Gastroesophageal sphincter (tissue), 3 donors: ENCODE measurements around the gene MIDN.

ENCODE experiments used
- EP300 ChIP-seq: sonication (generic); formaldehyde crosslinking; IDR thresholded peaks from one replicate; pipeline ENCODE4 v1.6.1; 2017; ENCODE audit warnings: antibody characterized with exemption, mild to moderate bottlenecking
- TF ChIP-seq, protein P1 (sequence below), 4 experiments: fragments of 200-600 bp in 2 of 4; fragments of 450-650 bp in 2 of 4; sonication (generic) in 1 of 4; IDR thresholded peaks; one replicate each; pipeline ENCODE4 v1.5.1; 2017 to 2019; ENCODE audit warnings: antibody characterized with exemption in 4 of 4, mild to moderate bottlenecking in 2 of 4, moderate library complexity in 2 of 4

DNA sequence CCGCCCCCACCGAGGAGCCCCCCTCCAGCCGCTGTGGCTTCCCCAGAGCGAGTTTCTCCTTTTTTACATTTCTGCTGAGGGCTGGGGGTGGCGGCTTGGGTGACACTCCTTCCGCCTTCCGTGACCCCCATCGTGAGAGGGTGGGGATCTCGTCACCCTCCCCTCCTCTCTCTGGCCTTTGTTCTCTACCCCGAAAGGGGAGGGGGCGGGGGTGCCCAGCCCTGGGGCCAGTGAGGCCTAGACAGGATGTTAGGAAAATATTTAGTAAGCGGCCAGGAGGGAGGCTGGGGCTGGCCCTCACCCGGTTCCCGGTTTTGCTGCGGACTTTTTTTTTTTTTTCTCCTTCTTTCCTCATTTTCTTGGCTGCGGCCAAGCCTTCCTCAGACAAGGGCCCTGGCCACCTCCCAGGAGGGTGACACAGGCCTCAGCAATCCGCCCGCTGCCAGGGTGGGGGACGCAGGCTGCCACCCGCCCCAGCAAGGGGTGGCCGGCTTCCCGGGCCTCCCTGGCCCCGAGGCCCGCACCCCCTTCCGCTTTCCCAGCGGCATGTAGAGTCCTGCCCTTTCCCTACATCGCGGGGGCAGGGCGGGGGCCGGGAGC, 3.9 kb downstream of the MIDN start:
- TF ChIP-seq, protein P1, sequence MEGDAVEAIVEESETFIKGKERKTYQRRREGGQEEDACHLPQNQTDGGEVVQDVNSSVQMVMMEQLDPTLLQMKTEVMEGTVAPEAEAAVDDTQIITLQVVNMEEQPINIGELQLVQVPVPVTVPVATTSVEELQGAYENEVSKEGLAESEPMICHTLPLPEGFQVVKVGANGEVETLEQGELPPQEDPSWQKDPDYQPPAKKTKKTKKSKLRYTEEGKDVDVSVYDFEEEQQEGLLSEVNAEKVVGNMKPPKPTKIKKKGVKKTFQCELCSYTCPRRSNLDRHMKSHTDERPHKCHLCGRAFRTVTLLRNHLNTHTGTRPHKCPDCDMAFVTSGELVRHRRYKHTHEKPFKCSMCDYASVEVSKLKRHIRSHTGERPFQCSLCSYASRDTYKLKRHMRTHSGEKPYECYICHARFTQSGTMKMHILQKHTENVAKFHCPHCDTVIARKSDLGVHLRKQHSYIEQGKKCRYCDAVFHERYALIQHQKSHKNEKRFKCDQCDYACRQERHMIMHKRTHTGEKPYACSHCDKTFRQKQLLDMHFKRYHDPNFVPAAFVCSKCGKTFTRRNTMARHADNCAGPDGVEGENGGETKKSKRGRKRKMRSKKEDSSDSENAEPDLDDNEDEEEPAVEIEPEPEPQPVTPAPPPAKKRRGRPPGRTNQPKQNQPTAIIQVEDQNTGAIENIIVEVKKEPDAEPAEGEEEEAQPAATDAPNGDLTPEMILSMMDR (IDR thresholded peaks at IDR 0.05), result no peak
- TF ChIP-seq EP300, result peak; percentile 31
